Uterus (tissue), 2 donors: ENCODE measurements around the gene PNMA8C.

Experiments
- POLR2A ChIP-seq, 2 donors: fragments of 450-650 bp; IDR thresholded peaks; one replicate each; pipeline ENCODE4 v1.6.1; 2016; ENCODE audit warnings: antibody characterized with exemption in 2 of 2, mild to moderate bottlenecking in 1 of 2, moderate library complexity in 1 of 2
- TF ChIP-seq, protein P1 (sequence below), 4 experiments: fragments of 200-600 bp in 2 of 4; fragments of 450-650 bp in 2 of 4; sonication (generic) in 2 of 4; IDR thresholded peaks; one replicate each; pipeline ENCODE4 v1.5.1; 2016 to 2019; ENCODE audit warnings: antibody characterized with exemption in 4 of 4, mild to moderate bottlenecking in 2 of 4, moderate library complexity in 1 of 4

DNA sequence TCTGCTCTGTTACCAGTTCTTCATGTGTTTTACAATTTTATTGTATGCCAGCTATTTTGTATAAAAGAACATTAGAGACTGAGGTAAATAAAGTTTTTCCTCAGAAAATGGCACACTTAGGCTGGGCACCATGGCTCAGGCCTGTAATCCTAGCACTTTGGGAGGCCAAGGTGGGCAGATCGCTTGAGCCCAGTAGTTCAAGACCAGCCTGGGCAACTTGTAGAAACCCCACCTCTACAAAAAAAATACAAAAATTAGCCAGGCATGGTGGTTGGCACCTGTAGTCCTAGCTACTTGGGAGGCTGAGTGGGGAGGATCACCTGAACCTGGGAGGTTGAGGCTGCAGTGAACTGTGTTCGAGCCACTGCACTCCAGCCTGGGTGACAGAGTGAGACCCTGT lies 47.4 kb downstream of the PNMA8C start:
- TF ChIP-seq, protein P1, sequence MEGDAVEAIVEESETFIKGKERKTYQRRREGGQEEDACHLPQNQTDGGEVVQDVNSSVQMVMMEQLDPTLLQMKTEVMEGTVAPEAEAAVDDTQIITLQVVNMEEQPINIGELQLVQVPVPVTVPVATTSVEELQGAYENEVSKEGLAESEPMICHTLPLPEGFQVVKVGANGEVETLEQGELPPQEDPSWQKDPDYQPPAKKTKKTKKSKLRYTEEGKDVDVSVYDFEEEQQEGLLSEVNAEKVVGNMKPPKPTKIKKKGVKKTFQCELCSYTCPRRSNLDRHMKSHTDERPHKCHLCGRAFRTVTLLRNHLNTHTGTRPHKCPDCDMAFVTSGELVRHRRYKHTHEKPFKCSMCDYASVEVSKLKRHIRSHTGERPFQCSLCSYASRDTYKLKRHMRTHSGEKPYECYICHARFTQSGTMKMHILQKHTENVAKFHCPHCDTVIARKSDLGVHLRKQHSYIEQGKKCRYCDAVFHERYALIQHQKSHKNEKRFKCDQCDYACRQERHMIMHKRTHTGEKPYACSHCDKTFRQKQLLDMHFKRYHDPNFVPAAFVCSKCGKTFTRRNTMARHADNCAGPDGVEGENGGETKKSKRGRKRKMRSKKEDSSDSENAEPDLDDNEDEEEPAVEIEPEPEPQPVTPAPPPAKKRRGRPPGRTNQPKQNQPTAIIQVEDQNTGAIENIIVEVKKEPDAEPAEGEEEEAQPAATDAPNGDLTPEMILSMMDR (IDR thresholded peaks at IDR 0.05), result no peak
- TF ChIP-seq POLR2A (IDR thresholded peaks at IDR 0.05), result no peak
